Kasumi-1 (cell line): ENCODE results near the gene CDK5.

Experiments
- DNase-seq, 2 experiments: peaks; one replicate each; lab custom pipeline; 2025; lab: John Stamatoyannopoulos, UW

Gene CDK5

GRCh38 chr7:151057506-151057988 is at the start of gene CDK5:
TSS of gene CDK5 (minus strand) at chr7:151057897. CDS start at chr7:151057848, 49 bp downstream.
- peak in 1 of 2 experiments; percentile 56 for DNase-seq

GRCh38 chr7:151104411-151105235 is 46.9 kb upstream of the CDK5 start:
- no peak for DNase-seq

- no peak for DNase-seq
These were observed 46.3 kb upstream of the CDK5 start for GRCh38 chr7:151103973-151104372.

GRCh38 chr7:151102991-151103390 is 45.3 kb upstream of the CDK5 start:
- no peak for DNase-seq

GRCh38 chr7:151101621-151102396 is 44.1 kb upstream of the CDK5 start:
- no peak for DNase-seq

GRCh38 chr7:151100921-151101320 is 43.2 kb upstream of the CDK5 start:
- DNase-seq, result no peak

- no peak for DNase-seq
These were observed 42.0 kb upstream of the CDK5 start for GRCh38 chr7:151099486-151100211.

GRCh38 chr7:151095828-151096475 is 38.3 kb upstream of the CDK5 start:
- DNase-seq, result no peak

GRCh38 chr7:151095123-151095797 is 37.6 kb upstream of the CDK5 start:
- DNase-seq, result no peak

GRCh38 chr7:151094675-151095074 is 37.0 kb upstream of the CDK5 start:
- no peak for DNase-seq

GRCh38 chr7:151093748-151094147 is 36.1 kb upstream of the CDK5 start:
- no peak for DNase-seq

GRCh38 chr7:151091988-151092387 is 34.3 kb upstream of the CDK5 start:
- no peak for DNase-seq

GRCh38 chr7:151091431-151091830 is 33.7 kb upstream of the CDK5 start:
- DNase-seq, result peak in 1 of 2 experiments; percentile 35

GRCh38 chr7:151091003-151091402 is 33.3 kb upstream of the CDK5 start:
- DNase-seq, result no peak

- no peak for DNase-seq
These were observed 32.4 kb upstream of the CDK5 start for GRCh38 chr7:151089893-151090730.

GRCh38 chr7:151088856-151089699 is 31.4 kb upstream of the CDK5 start:
- peak; percentile 62 to 74 for DNase-seq

- DNase-seq, result peak in 1 of 2 experiments; percentile 25
These were observed 30.5 kb upstream of the CDK5 start for GRCh38 chr7:151088019-151088855.
